ENCODE results near the gene PITX3.
"Not testable (repeated sequence)": the region's sequence is repeated elsewhere in the genome, so short reads cannot be mapped to it uniquely, and the experiment has no call there.

PITX3 gene

GRCh38 chr10:102225646-102226541 is 15.4 kb downstream of the PITX3 start, which contains the start of gene ELOVL3:
ELOVL3 (plus strand) TSS chr10:102226299; CDS start chr10:102226549, 250 bp downstream.
- peak; percentile 89 for DNase-seq

GRCh38 chr10:102222797-102223196 is 18.5 kb downstream of the PITX3 start:
- no peak for DNase-seq

GRCh38 chr10:102220612-102221011 is 20.7 kb downstream of the PITX3 start:
- no peak for DNase-seq

GRCh38 chr10:102219370-102219769 is 21.9 kb downstream of the PITX3 start:
- no peak for DNase-seq

- DNase-seq, result not testable (repeated sequence)
These were observed 27.7 kb downstream of the PITX3 start for GRCh38 chr10:102213599-102213998.

GRCh38 chr10:102211615-102212299 is 29.6 kb downstream of the PITX3 start:
- no peak for DNase-seq

- DNase-seq, result no peak
These were observed 32.8 kb downstream of the PITX3 start for GRCh38 chr10:102208311-102209035.

- DNase-seq, result peak; percentile 26
These were observed 38.9 kb downstream of the PITX3 start for GRCh38 chr10:102202386-102202785.

GRCh38 chr10:102200751-102201640 is 40.3 kb downstream of the PITX3 start:
- peak; percentile 59 for DNase-seq

- no peak for DNase-seq
These were observed 43.3 kb downstream of the PITX3 start for GRCh38 chr10:102198027-102198426.

- DNase-seq, result peak; percentile 50
These were observed 44.4 kb downstream of the PITX3 start for GRCh38 chr10:102196893-102197292.

GRCh38 chr10:102195296-102195870 is 45.9 kb downstream of the PITX3 start:
- peak; percentile 31 for DNase-seq

- no peak for DNase-seq
These were observed 49.4 kb downstream of the PITX3 start for GRCh38 chr10:102191956-102192355.

- DNase-seq, result peak; percentile 74
These were observed 52.1 kb downstream of the PITX3 start for GRCh38 chr10:102188941-102189898.

GRCh38 chr10:102188298-102188940 is 52.9 kb downstream of the PITX3 start:
- no peak for DNase-seq

GRCh38 chr10:102185811-102186527 is 55.3 kb downstream of the PITX3 start:
- DNase-seq, result no peak

GRCh38 chr10:102185272-102185671 is 56.0 kb downstream of the PITX3 start:
- DNase-seq, result no peak

- DNase-seq, result no peak
These were observed 56.7 kb downstream of the PITX3 start for GRCh38 chr10:102184606-102185005.

Data from suppressor macrophage treated with lipopolysaccharide for 4 hours (primary cell).